Mucosa of stomach (tissue), 1 donor: Measurements from ENCODE around the gene GALNT7.

ENCODE experiments used
- H3K27me3 ChIP-seq: one replicate; pipeline ENCODE4 v1.7.0; 2013; ENCODE audit warnings: mild to moderate bottlenecking, low read length; ENCODE audit not compliant: control insufficient read depth, insufficient read depth
- H3K36me3 ChIP-seq: one replicate; pipeline ENCODE4 v1.7.0; 2013; ENCODE audit warnings: low read length; ENCODE audit not compliant: control insufficient read depth, insufficient read depth
- H3K4me1 ChIP-seq: one replicate; pipeline ENCODE4 v1.7.0; 2013; ENCODE audit warnings: mild to moderate bottlenecking, low read length; ENCODE audit not compliant: control insufficient read depth, insufficient read depth
- H3K4me3 ChIP-seq: one replicate; pipeline ENCODE4 v1.7.0; 2013; ENCODE audit warnings: low read length
- H3K9ac ChIP-seq: one replicate; pipeline ENCODE4 v1.7.0; 2013; ENCODE audit warnings: mild to moderate bottlenecking, low read length, moderate library complexity
- H3K9me3 ChIP-seq: one replicate; pipeline ENCODE4 v1.7.0; 2013; ENCODE audit warnings: mild to moderate bottlenecking, low read length, moderate library complexity; ENCODE audit not compliant: control insufficient read depth
- donor health status: Pancreatic carcinoma.

The GALNT7 gene

DNA sequence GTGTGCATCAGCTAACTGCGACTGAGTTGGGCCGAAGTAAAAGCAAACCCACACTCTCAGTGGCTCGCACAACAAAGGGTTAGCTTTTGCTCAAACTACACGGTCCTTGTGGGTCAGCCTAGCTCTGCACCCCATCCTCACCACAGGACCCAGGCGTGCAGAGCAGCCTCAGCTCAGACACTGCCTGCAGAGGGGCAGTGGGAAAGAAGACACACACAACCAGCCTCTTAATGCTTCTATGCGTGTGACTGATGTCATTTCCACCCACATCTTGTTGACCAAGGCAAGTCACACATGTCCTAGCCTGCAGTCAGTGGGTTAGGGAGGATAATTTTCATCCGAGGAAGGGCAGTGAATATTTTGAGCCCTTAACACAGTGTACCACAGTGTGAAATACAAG is 125.1 kb downstream of the GALNT7 start:
- no peak overlapping the region for H3K4me3 ChIP-seq
- no peaks in the 10 kb centered on the region for H3K27me3 ChIP-seq
- no peaks in the 10 kb centered on the region for H3K9me3 ChIP-seq
- H3K36me3 ChIP-seq = no peaks in the 10 kb centered on the region
- H3K4me1 ChIP-seq = peaks cover 9% of the 10 kb centered on the region
- H3K9ac ChIP-seq = no peak overlapping the region

DNA sequence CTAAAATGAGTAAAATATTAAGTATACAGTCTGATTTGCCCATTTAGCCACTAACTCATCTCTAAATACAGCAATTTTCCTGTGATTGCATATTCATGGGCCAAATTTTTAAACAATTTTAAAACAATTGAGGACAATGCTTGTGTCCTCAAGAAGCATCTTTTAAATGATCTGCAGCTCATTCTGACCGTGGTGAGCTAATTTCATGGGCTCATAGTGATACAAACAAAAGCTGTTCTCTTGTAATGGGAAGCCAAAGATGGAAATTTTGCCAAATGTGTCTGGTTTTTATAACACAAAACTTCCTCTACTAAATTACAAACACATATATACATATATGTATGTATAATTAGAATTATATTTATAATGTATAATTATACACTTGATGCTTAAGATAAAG is 125.8 kb downstream of the GALNT7 start:
- H3K27me3 ChIP-seq = no peaks in the 10 kb centered on the region
- H3K4me1 ChIP-seq = peaks cover 1% of the 10 kb centered on the region
- H3K9ac ChIP-seq = no peak overlapping the region
- no peak overlapping the region for H3K4me3 ChIP-seq
- H3K36me3 ChIP-seq = no peaks in the 10 kb centered on the region
- no peaks in the 10 kb centered on the region for H3K9me3 ChIP-seq

DNA sequence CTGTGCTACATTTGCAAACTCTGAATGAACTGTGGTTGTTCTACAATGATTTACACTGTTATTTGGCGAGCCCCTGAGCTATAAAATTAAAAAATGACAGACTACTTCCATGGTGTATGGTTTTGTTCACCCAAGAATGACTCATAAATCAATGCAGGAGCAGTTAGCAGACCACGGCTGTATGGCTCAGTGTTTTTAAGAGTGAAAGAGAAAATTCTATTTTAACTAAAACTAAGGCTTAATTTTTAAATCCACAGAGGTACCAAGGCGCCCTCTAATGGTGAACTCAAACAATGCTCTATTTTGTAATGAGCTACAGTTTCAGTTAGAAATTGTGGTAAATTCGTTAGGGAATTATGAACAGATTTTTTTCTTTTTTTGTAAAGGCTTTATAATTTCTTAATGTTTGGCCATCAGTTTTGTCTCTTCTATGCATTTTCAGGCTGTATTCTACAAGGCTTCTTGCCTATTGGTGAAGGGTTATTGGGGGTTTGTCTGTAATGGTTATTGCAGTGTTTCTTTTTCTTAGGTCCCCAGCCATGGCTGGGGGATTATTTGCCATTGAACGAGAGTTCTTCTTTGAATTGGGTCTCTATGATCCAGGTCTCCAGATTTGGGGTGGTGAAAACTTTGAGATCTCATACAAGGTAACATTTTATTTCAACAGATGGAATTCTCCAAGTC is 133.0 kb downstream of the GALNT7 start:
- no peaks in the 10 kb centered on the region for H3K4me1 ChIP-seq
- no peaks in the 10 kb centered on the region for H3K36me3 ChIP-seq
- no peaks in the 10 kb centered on the region for H3K9me3 ChIP-seq
- no peaks in the 10 kb centered on the region for H3K27me3 ChIP-seq
- no peak overlapping the region for H3K9ac ChIP-seq
- H3K4me3 ChIP-seq = no peak overlapping the region

DNA sequence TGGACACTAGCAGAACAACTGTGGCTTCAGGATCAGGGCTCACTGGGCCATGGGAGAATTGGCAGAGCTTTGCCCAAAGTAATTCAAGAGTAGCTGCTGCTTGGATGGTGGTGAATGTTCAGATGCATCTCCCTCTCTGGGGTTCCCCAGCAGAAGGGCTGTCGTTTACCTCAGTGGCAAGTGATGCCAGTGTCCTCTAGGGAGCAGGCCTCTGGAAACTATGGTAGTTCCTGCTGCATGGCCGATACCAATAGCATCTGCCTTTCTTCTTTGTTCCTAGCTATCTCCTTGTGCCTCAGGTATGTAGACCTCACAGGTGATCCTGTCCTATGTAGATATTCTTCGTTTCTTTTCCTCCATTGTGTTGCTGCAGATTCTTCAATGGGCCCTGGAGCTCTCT is 139.2 kb downstream of the GALNT7 start:
- Histone ChIP-seq H3K36me3 (no peaks in the 10 kb centered on the region), H3K4me3 (no peak overlapping the region), H3K4me1 (no peaks in the 10 kb centered on the region), H3K9me3 (no peaks in the 10 kb centered on the region), H3K27me3 (no peaks in the 10 kb centered on the region), H3K9ac (no peak overlapping the region)

DNA sequence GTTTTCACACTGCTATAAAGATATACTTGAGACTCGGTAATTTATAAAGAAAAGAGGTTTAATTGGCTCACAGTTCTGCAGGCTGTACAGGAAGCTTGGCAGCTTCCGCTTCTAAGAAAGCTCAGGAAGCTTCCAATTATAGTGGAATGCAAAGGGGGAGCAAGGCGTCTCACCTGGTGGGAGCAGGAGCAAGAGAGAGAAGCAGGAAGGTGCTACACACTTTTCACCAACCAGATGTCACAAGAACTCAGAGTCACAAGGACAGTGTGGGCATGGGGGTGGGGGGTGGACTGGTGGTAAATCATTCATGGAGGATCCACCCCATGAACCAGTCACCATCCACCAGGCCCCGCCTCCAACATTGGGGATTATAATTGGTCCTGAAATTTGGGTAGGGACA is 142.8 kb downstream of the GALNT7 start:
- H3K36me3 ChIP-seq = no peaks in the 10 kb centered on the region
- H3K9ac ChIP-seq = no peak overlapping the region
- H3K27me3 ChIP-seq = no peaks in the 10 kb centered on the region
- no peak overlapping the region for H3K4me3 ChIP-seq
- no peaks in the 10 kb centered on the region for H3K4me1 ChIP-seq
- no peaks in the 10 kb centered on the region for H3K9me3 ChIP-seq

DNA sequence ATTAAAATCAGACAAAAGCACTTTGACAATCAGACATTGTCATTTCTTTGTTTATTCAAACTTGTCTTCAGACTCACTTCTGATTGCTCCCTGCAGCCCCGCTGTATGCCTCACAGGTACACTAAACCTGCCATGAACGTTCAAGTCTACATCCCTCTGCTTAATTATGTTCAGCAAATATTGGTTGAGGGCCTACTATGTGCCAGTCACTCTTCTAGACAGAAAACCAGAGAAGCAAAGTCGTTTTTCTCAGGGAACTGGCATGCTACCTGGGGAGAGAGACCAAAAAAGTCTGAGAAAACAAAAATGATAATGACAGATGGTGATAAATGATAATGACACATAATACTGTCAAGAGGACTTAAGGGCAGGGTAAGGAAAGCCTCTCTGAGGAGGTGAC is 146.1 kb downstream of the GALNT7 start:
- Histone ChIP-seq H3K9me3 (no peaks in the 10 kb centered on the region), H3K36me3 (no peaks in the 10 kb centered on the region), H3K4me3 (no peak overlapping the region), H3K27me3 (no peaks in the 10 kb centered on the region), H3K4me1 (no peaks in the 10 kb centered on the region), H3K9ac (no peak overlapping the region)

DNA sequence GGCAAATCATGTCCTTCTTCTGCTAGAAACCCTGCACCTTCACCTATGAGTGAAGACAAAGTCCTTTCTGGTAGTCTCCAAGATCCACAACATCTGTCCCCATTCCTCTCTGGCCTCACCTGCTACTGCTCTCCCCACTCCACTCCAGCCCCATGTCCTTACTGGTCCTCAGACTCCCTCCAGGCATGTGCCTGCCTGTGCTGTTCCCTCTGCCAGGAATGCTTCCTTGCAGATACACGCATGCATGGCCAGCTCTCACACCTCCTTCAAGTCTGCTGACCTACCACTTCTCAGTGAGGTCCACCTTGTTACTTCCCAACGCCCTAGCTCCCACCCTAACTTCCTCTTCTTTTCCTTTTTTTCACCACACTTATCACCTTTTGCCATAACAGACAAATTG is 147.4 kb downstream of the GALNT7 start:
- Histone ChIP-seq H3K4me3 (no peak overlapping the region), H3K27me3 (no peaks in the 10 kb centered on the region), H3K36me3 (no peaks in the 10 kb centered on the region), H3K9ac (no peak overlapping the region), H3K4me1 (no peaks in the 10 kb centered on the region), H3K9me3 (no peaks in the 10 kb centered on the region)

DNA sequence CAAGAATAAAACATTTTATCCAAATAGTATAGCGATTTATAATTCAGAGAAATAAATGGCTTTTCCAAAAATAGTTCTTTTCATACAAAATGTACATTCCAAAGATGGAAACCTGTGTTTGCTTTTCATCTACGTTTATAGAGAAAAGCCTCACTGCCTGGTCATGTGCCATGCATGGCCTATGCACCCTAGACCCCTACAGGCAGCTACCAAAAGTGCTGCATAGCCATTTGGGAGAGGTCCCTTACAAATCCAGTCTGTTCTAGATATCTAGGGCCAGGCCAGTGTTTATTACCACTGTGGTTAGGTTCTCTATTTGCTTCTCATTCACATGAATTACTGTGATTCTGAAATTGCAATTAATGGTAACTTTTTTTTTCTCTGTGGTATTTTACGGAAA is 148.4 kb downstream of the GALNT7 start:
- Histone ChIP-seq H3K4me1 (no peaks in the 10 kb centered on the region), H3K9ac (no peak overlapping the region), H3K4me3 (no peak overlapping the region), H3K36me3 (no peaks in the 10 kb centered on the region), H3K27me3 (no peaks in the 10 kb centered on the region), H3K9me3 (no peaks in the 10 kb centered on the region)

DNA sequence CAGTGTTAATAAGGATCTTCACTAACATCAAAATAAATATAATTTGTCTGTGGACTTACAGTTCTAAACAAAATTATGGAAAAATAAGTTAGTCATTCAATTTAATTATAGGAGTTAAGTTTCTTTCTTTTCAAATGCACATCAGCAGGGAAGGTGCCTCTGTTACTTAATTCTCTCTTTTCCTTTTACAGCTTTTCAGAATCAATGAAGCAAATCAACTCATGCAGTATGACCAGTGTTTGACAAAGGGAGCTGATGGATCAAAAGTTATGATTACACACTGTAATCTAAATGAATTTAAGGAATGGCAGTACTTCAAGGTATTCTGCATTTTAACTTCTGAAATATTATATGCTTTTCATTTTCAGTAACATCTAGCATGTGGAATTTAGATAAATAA is 149.6 kb downstream of the GALNT7 start:
- Histone ChIP-seq H3K9me3 (no peaks in the 10 kb centered on the region), H3K4me3 (no peak overlapping the region), H3K27me3 (no peaks in the 10 kb centered on the region), H3K9ac (no peak overlapping the region), H3K4me1 (no peaks in the 10 kb centered on the region), H3K36me3 (no peaks in the 10 kb centered on the region)

DNA sequence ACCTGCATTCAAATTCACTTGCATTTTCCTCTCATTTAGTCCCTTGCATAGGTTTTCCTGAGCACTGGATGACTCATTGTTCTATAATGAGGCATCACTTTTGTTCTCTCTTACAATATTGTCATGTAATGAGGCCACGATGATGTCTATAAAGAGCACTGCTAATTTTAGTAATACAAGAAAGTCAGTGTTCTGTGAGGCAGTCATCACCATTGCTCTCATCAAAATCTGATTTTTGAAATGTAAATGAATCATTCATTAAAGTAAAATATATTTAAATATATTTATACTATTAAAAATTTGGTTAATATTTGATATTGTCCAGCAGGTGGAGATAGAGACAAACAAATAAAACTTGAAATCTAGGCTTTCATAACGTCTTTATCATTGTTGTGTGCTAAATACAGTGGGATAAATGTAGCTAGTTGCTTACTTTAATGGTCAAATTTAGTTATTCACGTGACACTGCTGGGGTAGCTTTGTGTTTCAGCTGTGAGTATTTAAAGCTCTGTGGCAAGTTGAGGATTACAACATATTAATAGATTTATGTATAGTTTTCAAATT is 150.1 kb downstream of the GALNT7 start:
- Histone ChIP-seq H3K4me1 (no peaks in the 10 kb centered on the region), H3K27me3 (no peaks in the 10 kb centered on the region), H3K4me3 (no peak overlapping the region), H3K9me3 (no peaks in the 10 kb centered on the region), H3K9ac (no peak overlapping the region), H3K36me3 (no peaks in the 10 kb centered on the region)

DNA sequence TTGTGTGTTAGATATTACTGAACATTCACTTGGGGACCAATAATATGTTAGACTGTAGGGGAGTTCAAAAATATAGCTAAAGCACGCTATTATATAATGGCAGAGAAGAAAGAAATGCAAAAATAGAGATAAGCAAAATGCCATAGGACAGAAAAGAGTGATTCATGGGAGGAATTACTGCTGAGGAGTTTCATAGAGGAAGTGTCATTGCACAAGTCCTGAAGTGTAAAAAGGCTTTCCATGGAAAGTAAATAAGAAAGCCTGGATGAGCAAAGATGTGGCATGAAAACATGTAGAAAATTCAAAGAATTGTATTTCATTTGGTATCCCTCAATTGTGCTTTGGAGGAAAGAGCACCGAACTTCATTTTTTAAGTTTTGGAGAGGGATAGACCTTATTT is 151.1 kb downstream of the GALNT7 start:
- Histone ChIP-seq H3K9ac (no peak overlapping the region), H3K4me3 (no peak overlapping the region), H3K36me3 (no peaks in the 10 kb centered on the region), H3K9me3 (no peaks in the 10 kb centered on the region), H3K27me3 (no peaks in the 10 kb centered on the region), H3K4me1 (no peaks in the 10 kb centered on the region)

DNA sequence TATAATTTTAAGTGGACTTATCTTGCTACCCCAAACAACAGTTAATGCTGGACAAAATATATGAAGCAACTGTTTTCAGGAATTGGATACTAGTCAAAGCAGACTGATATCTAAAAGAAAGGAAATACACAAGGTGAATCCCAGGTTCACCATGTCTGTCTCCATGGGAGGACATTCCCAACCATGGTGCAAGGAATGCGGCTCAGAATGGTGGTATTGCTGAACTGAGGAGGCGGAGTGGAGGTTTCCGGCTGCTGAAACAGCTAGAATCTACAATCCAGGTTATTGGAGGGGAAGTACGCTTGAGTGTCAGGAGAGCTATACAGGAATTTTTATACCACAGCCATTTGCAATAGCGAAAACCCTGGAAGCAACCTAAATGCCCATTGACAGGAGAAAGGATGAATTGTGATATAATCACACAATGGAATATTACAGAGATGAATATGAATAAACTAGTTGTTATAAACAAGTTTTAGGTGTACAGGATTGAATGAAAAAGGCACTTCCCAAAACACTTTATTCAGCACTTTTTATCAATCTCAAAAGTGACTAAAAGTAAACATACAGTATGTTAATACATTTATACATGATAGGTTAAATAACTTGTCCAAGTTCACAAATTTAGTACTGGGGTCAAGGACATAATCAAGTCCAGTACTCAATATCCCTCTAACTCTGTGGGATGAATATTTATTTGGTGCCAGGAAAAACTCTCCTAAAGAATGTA is 156.6 kb downstream of the GALNT7 start:
- Histone ChIP-seq H3K9me3 (no peaks in the 10 kb centered on the region), H3K4me3 (no peak overlapping the region), H3K9ac (no peak overlapping the region), H3K27me3 (no peaks in the 10 kb centered on the region), H3K4me1 (no peaks in the 10 kb centered on the region), H3K36me3 (no peaks in the 10 kb centered on the region)
